ENCODE results near the gene PPP6R1. TPM values are rescaled to one million over a fixed set of nuclear protein-coding genes. Genes with fewer than 3 reads are reported as not detected.

PPP6R1 gene
- total RNA-seq, 1 experiment from 2014 or later, result 172 TPM

- no peaks in the 10 kb centered on the region for H3K9me3 ChIP-seq (ENCODE audit: control insufficient read depth, insufficient read depth, low read depth, low read length)
- H3K27me3 ChIP-seq (ENCODE audit: control insufficient read depth, insufficient read depth, low read length), result no peaks in the 10 kb centered on the region
- H3K4me1 ChIP-seq (ENCODE audit: control insufficient read depth, insufficient read depth, low read length), result peaks cover 11% of the 10 kb centered on the region
- intact Hi-C loops (cut with micrococcal nuclease; ENCODE audit: unreplicated experiment), result no loop called here
- no TSS peak for BruUV-seq (replicated peaks)
- DNase-seq (ENCODE audit: low read depth, low spot score), result no peak
- POLR2A ChIA-PET, result interaction anchor here (0.6 to 0.7 kb wide), 2 partner anchors 67 to 158 kb away, joined by 3 to 11 read pairs; partner anchors contain the start of gene PTPRH
- H3K27ac ChIP-seq (ENCODE audit: low read length), result no peak overlapping the region
- no peak for ATAC-seq
- in situ Hi-C loops (cut with HindIII; ENCODE audit: low pct_unique_long_range_greater_than_20kb, low sequenced_read_pairs), result no loop called here
- no peak for TF ChIP-seq TCF7L2 (IDR thresholded peaks at IDR 0.05; ENCODE audit: low read depth, low read length)
- no peak for TF ChIP-seq CTCF (IDR thresholded peaks at IDR 0.05)
- TF ChIP-seq REST (IDR thresholded peaks at IDR 0.05; ENCODE audit: insufficient read depth in 1 of 2, low read depth in 2 of 2, low read length in 1 of 2), result no peak
- TF ChIP-seq SIN3A (IDR thresholded peaks at IDR 0.05; ENCODE audit: borderline replicate concordance, insufficient read depth, low read depth, low read length), result no peak
- no peak for TF ChIP-seq POLR2AphosphoS5 (IDR thresholded peaks at IDR 0.05; ENCODE audit: low read depth, low read length)
- no peak overlapping the region for H3K4me3 ChIP-seq (ENCODE audit: low read depth in 2 of 2, low read length in 2 of 2)
- no peaks in the 10 kb centered on the region for H3K36me3 ChIP-seq (ENCODE audit: control insufficient read depth, insufficient read depth, low read length)
- CTCF ChIA-PET, result interaction anchor here (0.6 kb wide), 1 partner anchor 16 kb away, joined by 4 read pairs; no protein-coding TSS in a partner anchor
Measured at GRCh38 chr19:55275851-55276719, 17.3 kb upstream of the PPP6R1 start.

- TF ChIP-seq TCF7L2 (IDR thresholded peaks at IDR 0.05; ENCODE audit: low read depth, low read length) (no peak), SIN3A (IDR thresholded peaks at IDR 0.05; ENCODE audit: borderline replicate concordance, insufficient read depth, low read depth, low read length) (no peak), CTCF (IDR thresholded peaks at IDR 0.05) (no peak), REST (IDR thresholded peaks at IDR 0.05; ENCODE audit: insufficient read depth in 1 of 2, low read depth in 2 of 2, low read length in 1 of 2) (no peak), POLR2AphosphoS5 (IDR thresholded peaks at IDR 0.05; ENCODE audit: low read depth, low read length) (no peak)
- no peak for ATAC-seq
- in situ Hi-C loops (cut with HindIII; ENCODE audit: low pct_unique_long_range_greater_than_20kb, low sequenced_read_pairs), result no loop called here
- Histone ChIP-seq H3K4me3 (ENCODE audit: low read depth in 2 of 2, low read length in 2 of 2) (no peak overlapping the region), H3K27me3 (ENCODE audit: control insufficient read depth, insufficient read depth, low read length) (no peaks in the 10 kb centered on the region), H3K27ac (ENCODE audit: low read length) (no peak overlapping the region), H3K36me3 (ENCODE audit: control insufficient read depth, insufficient read depth, low read length) (no peaks in the 10 kb centered on the region), H3K4me1 (ENCODE audit: control insufficient read depth, insufficient read depth, low read length) (peaks cover 3% of the 10 kb centered on the region; the same call in 1 of the 2 replicates), H3K9me3 (ENCODE audit: control insufficient read depth, insufficient read depth, low read depth, low read length) (no peaks in the 10 kb centered on the region)
- no peak for DNase-seq (ENCODE audit: low read depth, low spot score)
- no TSS peak for BruUV-seq (replicated peaks)
- intact Hi-C loops (cut with micrococcal nuclease; ENCODE audit: unreplicated experiment), result no loop called here
- POLR2A ChIA-PET, result interaction anchor here (0.6 kb wide), 1 partner anchor 178 kb away, joined by 6 read pairs; no protein-coding TSS in a partner anchor
- CTCF ChIA-PET, result no interaction called here
Measured at GRCh38 chr19:55273978-55274707, 15.3 kb upstream of the PPP6R1 start.

Data from Panc1 (cell line).